ENCODE results near the gene NEUROG2. TPM values are rescaled to one million over a fixed set of nuclear protein-coding genes. Genes with fewer than 3 reads are reported as not detected.
"Not testable (repeated sequence)": the region's sequence is repeated elsewhere in the genome, so short reads cannot be mapped to it uniquely, and the experiment has no call there.

The NEUROG2 gene
- total and polyA plus RNA-seq, 2 donors = not detected

DNA sequence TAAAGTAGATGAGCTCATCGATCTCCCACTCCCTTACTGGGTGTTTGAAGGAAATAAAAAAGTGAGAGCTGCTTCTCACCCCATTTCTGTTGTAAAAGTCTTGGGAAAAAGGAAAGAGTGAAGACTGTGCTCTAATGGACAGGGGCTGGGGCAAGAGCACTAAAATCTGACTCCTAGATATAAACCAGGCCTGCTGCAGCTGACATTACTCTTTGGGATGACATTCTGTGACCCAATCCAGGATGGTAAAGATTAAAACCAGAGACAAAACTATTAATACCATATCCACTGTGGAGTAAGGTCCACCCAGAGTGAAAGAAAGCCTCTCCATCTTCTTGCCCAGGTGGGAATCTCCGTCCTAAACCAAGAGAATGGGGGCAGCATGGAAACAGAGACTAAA lies 20.1 kb upstream of the NEUROG2 start:
- WGBS = 80% methylated on average over 2 of the region's 2 CpGs
- no peak for DNase-seq (ENCODE audit: extremely low spot score)
- Histone ChIP-seq H3K27ac (ENCODE audit: low read depth) (no peak overlapping the region), H3K4me1 (ENCODE audit: insufficient read depth) (no peaks in the 10 kb centered on the region), H3K4me3 (ENCODE audit: low read depth, low read length) (no peak overlapping the region), H3K36me3 (ENCODE audit: insufficient read depth) (no peaks in the 10 kb centered on the region)

- DNase-seq (ENCODE audit: extremely low spot score) = no peak
- 61% methylated on average over 3 of the region's 3 CpGs for WGBS
- no peaks in the 10 kb centered on the region for H3K36me3 ChIP-seq (ENCODE audit: insufficient read depth)
Observed at GRCh38 chr4:112532267-112532666, 16.3 kb upstream of the NEUROG2 start.

DNA sequence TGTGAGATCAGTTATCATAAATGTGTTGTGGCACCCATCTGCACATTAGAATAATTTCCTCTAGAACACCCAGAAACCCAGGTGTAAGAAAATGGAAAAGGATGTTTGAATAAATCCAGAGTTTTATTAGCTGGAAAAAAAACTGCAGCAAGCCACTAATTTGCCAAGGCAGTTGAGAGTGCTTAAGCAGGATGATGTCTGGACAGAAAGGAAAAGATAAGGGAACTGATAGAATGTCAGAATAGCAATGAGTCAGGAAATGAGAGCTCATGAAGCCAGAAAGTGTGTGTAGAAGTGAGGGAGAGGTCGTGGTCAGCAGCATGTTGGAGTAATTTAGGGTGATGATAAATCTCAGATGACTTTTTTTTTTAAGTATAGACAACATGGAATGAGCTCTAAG lies 15.2 kb upstream of the NEUROG2 start:
- no peaks in the 10 kb centered on the region for H3K4me1 ChIP-seq (ENCODE audit: insufficient read depth)
- no peaks in the 10 kb centered on the region for H3K36me3 ChIP-seq (ENCODE audit: insufficient read depth)
- no peak overlapping the region for H3K4me3 ChIP-seq (ENCODE audit: low read depth, low read length)
- WGBS = 12% methylated on average over 1 of the region's 1 CpG
- DNase-seq (ENCODE audit: extremely low spot score) = no peak
- H3K27ac ChIP-seq (ENCODE audit: low read depth) = no peak overlapping the region

More at GRCh38 chr4:112532267-112532666, 16.3 kb upstream of the NEUROG2 start:
- no peaks in the 10 kb centered on the region for H3K4me1 ChIP-seq (ENCODE audit: insufficient read depth)
- H3K27ac ChIP-seq (ENCODE audit: low read depth) = no peak overlapping the region
- no peak overlapping the region for H3K4me3 ChIP-seq (ENCODE audit: low read depth, low read length)

GRCh38 chr4:112526061-112526460 lies 10.1 kb upstream of the NEUROG2 start:
- no peaks in the 10 kb centered on the region for H3K4me1 ChIP-seq (ENCODE audit: insufficient read depth)
- no peak overlapping the region for H3K27ac ChIP-seq (ENCODE audit: low read depth)
- H3K4me3 ChIP-seq (ENCODE audit: low read depth, low read length) = no peak overlapping the region
- 51% methylated on average over 1 of the region's 1 CpG for WGBS
- DNase-seq (ENCODE audit: extremely low spot score) = no peak
- no peaks in the 10 kb centered on the region for H3K36me3 ChIP-seq (ENCODE audit: insufficient read depth)

- no peak for DNase-seq (ENCODE audit: extremely low spot score)
- Histone ChIP-seq H3K27ac (ENCODE audit: low read depth) (no peak overlapping the region), H3K4me3 (ENCODE audit: low read depth, low read length) (peak overlapping the region; percentile 33), H3K36me3 (ENCODE audit: insufficient read depth) (no peaks in the 10 kb centered on the region), H3K4me1 (ENCODE audit: insufficient read depth) (no peaks in the 10 kb centered on the region)
- 2% methylated on average over 46 of the region's 46 CpGs for WGBS
Observed at GRCh38 chr4:112523764-112524505, 8.0 kb upstream of the NEUROG2 start.

DNA sequence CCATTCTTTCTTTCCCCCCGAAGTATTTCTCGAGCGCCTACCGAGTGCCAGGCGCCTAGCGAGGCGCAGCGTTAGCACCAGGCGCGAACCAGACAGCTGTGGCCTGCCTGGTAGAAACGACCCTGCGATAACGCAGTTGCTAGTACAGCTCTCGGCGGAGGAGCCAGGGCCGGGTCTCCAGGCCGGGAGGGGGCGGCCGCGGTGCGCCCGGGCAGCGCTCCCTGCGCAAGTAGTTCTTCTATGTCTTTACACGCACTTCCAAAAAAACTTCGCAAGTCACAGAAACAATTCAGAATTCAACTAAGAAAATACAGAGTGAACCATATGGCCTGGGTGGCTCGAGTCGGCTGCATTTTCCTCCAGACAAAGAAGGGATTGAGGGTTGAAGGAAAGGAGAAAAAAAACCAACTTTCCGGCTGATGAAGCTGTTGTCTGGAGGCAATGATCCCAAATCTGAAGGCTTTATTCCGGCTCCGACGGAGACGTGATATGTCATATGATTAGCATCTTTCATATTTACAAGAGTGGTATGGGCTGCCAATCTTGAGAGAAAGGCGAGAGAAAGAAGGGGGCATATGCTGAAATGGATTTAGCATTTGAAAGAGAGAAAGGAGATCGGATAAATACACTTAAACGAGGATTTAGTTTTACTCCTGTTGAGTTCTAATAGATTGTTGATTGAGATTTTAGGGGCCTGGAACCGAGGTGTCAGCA lies 7.2 kb upstream of the NEUROG2 start:
- no peak for DNase-seq (ENCODE audit: extremely low spot score)
- H3K27ac ChIP-seq (ENCODE audit: low read depth) = no peak overlapping the region
- WGBS = 5% methylated on average over 37 of the region's 37 CpGs
- no peaks in the 10 kb centered on the region for H3K36me3 ChIP-seq (ENCODE audit: insufficient read depth)
- peak overlapping the region; percentile 33 for H3K4me3 ChIP-seq (ENCODE audit: low read depth, low read length)
- H3K4me1 ChIP-seq (ENCODE audit: insufficient read depth) = no peaks in the 10 kb centered on the region

DNA sequence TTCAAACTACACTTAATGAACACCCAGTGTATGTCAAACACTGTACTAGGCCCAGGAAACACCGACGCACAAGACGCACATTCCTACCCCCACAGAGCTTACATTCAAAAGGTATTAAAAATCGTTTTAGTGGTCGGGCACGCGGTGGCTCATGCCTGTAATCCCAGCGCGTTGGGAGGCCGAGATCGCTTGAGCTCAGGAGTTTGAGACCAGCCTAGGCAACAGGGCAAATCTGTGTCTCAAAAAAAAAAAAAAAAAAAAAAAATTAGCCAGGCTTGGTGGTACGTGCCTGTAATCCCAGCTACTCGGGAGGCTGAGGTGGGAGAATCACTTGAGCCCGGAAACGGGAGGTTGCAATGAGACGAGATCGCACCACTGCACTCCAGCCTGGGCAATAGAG lies 6.5 kb upstream of the NEUROG2 start:
- H3K4me3 ChIP-seq (ENCODE audit: low read depth, low read length); DNase-seq (ENCODE audit: extremely low spot score); H3K4me1 ChIP-seq (ENCODE audit: insufficient read depth); H3K27ac ChIP-seq (ENCODE audit: low read depth); H3K36me3 ChIP-seq (ENCODE audit: insufficient read depth): not testable (repeated sequence)
- 11% methylated on average over 17 of the region's 17 CpGs for WGBS

- no peak for DNase-seq (ENCODE audit: extremely low spot score)
- no peaks in the 10 kb centered on the region for H3K36me3 ChIP-seq (ENCODE audit: insufficient read depth)
- H3K4me3 ChIP-seq (ENCODE audit: low read depth, low read length) = no peak overlapping the region
- H3K27ac ChIP-seq (ENCODE audit: low read depth) = no peak overlapping the region
- 6% methylated on average over 30 of the region's 30 CpGs for WGBS
- H3K4me1 ChIP-seq (ENCODE audit: insufficient read depth) = no peaks in the 10 kb centered on the region
Observed at GRCh38 chr4:112521123-112522023, 5.4 kb upstream of the NEUROG2 start.

- H3K4me1 ChIP-seq (ENCODE audit: insufficient read depth) = no peaks in the 10 kb centered on the region
- no peak overlapping the region for H3K27ac ChIP-seq (ENCODE audit: low read depth)
- no peak overlapping the region for H3K4me3 ChIP-seq (ENCODE audit: low read depth, low read length)
- 2% methylated on average over 25 of the region's 25 CpGs for WGBS
- no peak for DNase-seq (ENCODE audit: extremely low spot score)
- no peaks in the 10 kb centered on the region for H3K36me3 ChIP-seq (ENCODE audit: insufficient read depth)
Observed at GRCh38 chr4:112520598-112521122, 4.7 kb upstream of the NEUROG2 start.

- H3K27ac ChIP-seq (ENCODE audit: low read depth) = no peak overlapping the region
- DNase-seq (ENCODE audit: extremely low spot score) = no peak
- H3K4me1 ChIP-seq (ENCODE audit: insufficient read depth) = peaks cover 2% of the 10 kb centered on the region
- no peak overlapping the region for H3K4me3 ChIP-seq (ENCODE audit: low read depth, low read length)
- WGBS = 6% methylated on average over 21 of the region's 21 CpGs
- H3K36me3 ChIP-seq (ENCODE audit: insufficient read depth) = no peaks in the 10 kb centered on the region
Observed at GRCh38 chr4:112519689-112520597, 4.0 kb upstream of the NEUROG2 start.

- no peak for DNase-seq (ENCODE audit: extremely low spot score)
- Histone ChIP-seq H3K36me3 (ENCODE audit: insufficient read depth) (no peaks in the 10 kb centered on the region), H3K4me1 (ENCODE audit: insufficient read depth) (peaks cover 2% of the 10 kb centered on the region), H3K27ac (ENCODE audit: low read depth) (no peak overlapping the region), H3K4me3 (ENCODE audit: low read depth, low read length) (no peak overlapping the region)
Observed at GRCh38 chr4:112518675-112519074, 2.7 kb upstream of the NEUROG2 start.

GRCh38 chr4:112517911-112518310 lies 1.9 kb upstream of the NEUROG2 start:
- WGBS = 28% methylated on average over 3 of the region's 3 CpGs
- no peak overlapping the region for H3K27ac ChIP-seq (ENCODE audit: low read depth)
- H3K4me1 ChIP-seq (ENCODE audit: insufficient read depth) = peaks cover 2% of the 10 kb centered on the region
- H3K36me3 ChIP-seq (ENCODE audit: insufficient read depth) = no peaks in the 10 kb centered on the region
- H3K4me3 ChIP-seq (ENCODE audit: low read depth, low read length) = no peak overlapping the region
- no peak for DNase-seq (ENCODE audit: extremely low spot score)

Data from urinary bladder (tissue), 4 donors.